ENCODE measurements around the gene DCUN1D2.

- TF ChIP-seq CTCF (IDR thresholded peaks at IDR 0.05) (no peak), POLR2AphosphoS5 (IDR thresholded peaks at IDR 0.05) (no peak), POLR2A (IDR thresholded peaks at IDR 0.05; ENCODE audit: low read depth) (no peak), EP300 (IDR thresholded peaks at IDR 0.05) (no peak)
Measured at GRCh38 chr13:113429608-113429985, 60.9 kb downstream of the DCUN1D2 start.

Data from esophagus muscularis mucosa (tissue), 4 donors.